CD4-positive, CD25-positive, alpha-beta regulatory T cell (primary cell): Measurements from ENCODE around the gene ZBTB48. TPM values are rescaled to one million over a fixed set of nuclear protein-coding genes. Genes with fewer than 3 reads are reported as not detected.
"Not testable (repeated sequence)": the region's sequence is repeated elsewhere in the genome, so short reads cannot be mapped to it uniquely, and the experiment has no call there.

Experiments used
- ATAC-seq, 2 donors: fragments of 150-1000 bp; cut with Tn5 transposase; one replicate each; pipeline ENCODE4 v1.10.0; 2021; ENCODE audit warnings: low read depth in 2 of 2, moderate number of reproducible peaks in 2 of 2, moderate library complexity in 1 of 2
- DNase-seq, 3 donors: peaks; one replicate each; pipeline versions ENCODE4 v3.0.0 to v3.0.0-alpha.2; 2012 to 2022; ENCODE audit warnings: mixed read lengths in 1 of 3
- H3K27ac ChIP-seq: one replicate; pipeline ENCODE4 v1.7.0; 2013; ENCODE audit warnings: mild to moderate bottlenecking, low read length; ENCODE audit not compliant: insufficient read depth, poor library complexity, severe bottlenecking
- H3K27me3 ChIP-seq: one replicate; pipeline ENCODE4 v1.7.0; 2013; ENCODE audit warnings: low read length; ENCODE audit not compliant: control insufficient read depth, insufficient read depth
- H3K36me3 ChIP-seq: one replicate; pipeline ENCODE4 v1.7.0; 2013; ENCODE audit warnings: mild to moderate bottlenecking, low read length, moderate library complexity; ENCODE audit not compliant: control insufficient read depth, insufficient read depth
- H3K4me1 ChIP-seq: 2 replicates; pipeline ENCODE4 v1.7.0; 2013; ENCODE audit warnings: mild to moderate bottlenecking, low read length; ENCODE audit not compliant: insufficient read depth, control insufficient read depth, poor library complexity, severe bottlenecking
- H3K4me3 ChIP-seq: one replicate; pipeline ENCODE4 v1.7.0; 2013; ENCODE audit warnings: low read depth, mild to moderate bottlenecking, low read length, moderate library complexity
- H3K9me3 ChIP-seq, 2 experiments: 1 replicate in 1 of 2; 2 replicates in 1 of 2; pipeline ENCODE4 v1.7.0; 2013; ENCODE audit warnings: low read length in 2 of 2, mild to moderate bottlenecking in 1 of 2, moderate library complexity in 1 of 2; ENCODE audit not compliant: control insufficient read depth in 2 of 2
- H3K27ac Mint-ChIP-seq, 3 donors: one replicate each; pipeline ENCODE4 v1.8.0; 2020 to 2022; ENCODE audit warnings: mild to moderate bottlenecking in 3 of 3, mixed read lengths in 3 of 3, moderate library complexity in 2 of 3
- H3K27me3 Mint-ChIP-seq: one replicate; pipeline ENCODE4 v1.8.0; 2022; ENCODE audit warnings: mild to moderate bottlenecking, mixed read lengths
- H3K36me3 Mint-ChIP-seq: one replicate; pipeline ENCODE4 v1.8.0; 2020; ENCODE audit warnings: mixed read lengths
- H3K4me1 Mint-ChIP-seq, 4 donors: one replicate each; pipeline ENCODE4 v1.8.0; 2020 to 2022; ENCODE audit warnings: mixed read lengths in 4 of 4, mild to moderate bottlenecking in 1 of 4
- H3K4me3 Mint-ChIP-seq, 4 donors: one replicate each; pipeline ENCODE4 v1.8.0; 2020 to 2022; ENCODE audit warnings: mild to moderate bottlenecking in 4 of 4, mixed read lengths in 4 of 4, moderate library complexity in 3 of 4
- H3K9me3 Mint-ChIP-seq, 7 donors: one replicate each; pipeline ENCODE4 v1.8.0; 2020 to 2022; ENCODE audit warnings: mixed read lengths in 7 of 7, mild to moderate bottlenecking in 3 of 7, moderate library complexity in 2 of 7
- polyA plus RNA-seq, 4 donors: library from polyadenylated mRNA; unstranded; fragments of 300-500 nt; fragmentation: Illumina TruSeq; gene quantifications; one replicate each; pipeline ENCODE4 v1.2.3, GENCODE V29; 2021
- total RNA-seq: library from RNA; stranded (reverse); gene quantifications from one replicate; pipeline ENCODE4 v1.2.3, GENCODE V29; 2022

The ZBTB48 gene
- total and polyA plus RNA-seq, 5 donors from 2014 or later, result 18.6 to 41.8 (median 22.2) TPM

DNA sequence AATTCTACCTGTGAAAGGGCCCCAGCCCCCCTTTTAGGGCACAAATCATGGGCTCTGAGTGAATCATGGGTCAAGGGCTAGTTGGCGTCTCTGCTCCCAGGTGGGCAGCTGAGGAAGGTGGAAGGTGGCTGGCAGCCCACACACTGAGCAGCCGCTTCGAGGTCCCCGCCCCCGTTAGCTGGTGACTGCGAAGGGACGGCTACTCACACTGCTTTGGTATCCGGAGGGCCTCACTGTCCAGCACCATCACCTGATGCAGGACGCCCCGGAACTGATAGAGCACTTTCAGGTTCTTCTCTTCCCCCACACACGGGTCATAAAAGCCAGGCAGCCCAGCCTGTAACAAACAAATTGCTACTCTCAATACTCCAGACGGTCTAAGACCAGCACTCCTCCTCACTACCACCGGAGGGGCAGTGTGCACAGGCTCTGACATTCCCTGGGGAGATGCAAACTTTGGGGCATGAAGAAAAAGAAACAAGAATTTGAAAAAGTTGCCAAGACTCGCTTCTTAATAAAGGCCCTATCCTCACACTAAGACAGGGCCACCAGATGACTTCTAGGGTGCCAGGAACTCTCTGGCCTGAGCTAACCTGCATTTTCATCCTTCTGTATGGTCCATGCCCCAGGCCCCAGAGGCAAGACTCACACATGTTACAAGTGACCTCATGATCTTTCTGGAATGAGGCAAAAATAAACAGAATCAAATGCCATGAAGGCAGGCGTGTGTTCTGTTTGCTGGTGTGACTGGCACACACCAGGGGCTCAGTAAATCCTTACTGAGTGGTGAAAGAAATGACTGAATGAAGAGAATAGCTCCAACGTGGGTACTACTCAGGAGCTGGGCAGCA lies 56.3 kb downstream of the ZBTB48 start:
- Histone ChIP-seq H3K4me1 (no peaks in the 10 kb centered on the region), H3K36me3 (peaks cover 54% of the 10 kb centered on the region), H3K4me3 (no peak overlapping the region), H3K9me3 (no peaks in the 10 kb centered on the region), H3K27ac (no peak overlapping the region), H3K27me3 (no peaks in the 10 kb centered on the region)
- H3K4me3 Mint-ChIP-seq, result peak overlapping the region in 2 of 4 donors; percentile 27 to 40
- DNase-seq (no peak), ATAC-seq (no peak)
- no peaks in the 10 kb centered on the region for H3K9me3 Mint-ChIP-seq
- no peaks in the 10 kb centered on the region for H3K4me1 Mint-ChIP-seq
- no peaks in the 10 kb centered on the region for H3K27me3 Mint-ChIP-seq
- H3K36me3 Mint-ChIP-seq, result peaks cover 29% of the 10 kb centered on the region
- peak overlapping the region in 1 of 3 donors; percentile 43 for H3K27ac Mint-ChIP-seq

DNA sequence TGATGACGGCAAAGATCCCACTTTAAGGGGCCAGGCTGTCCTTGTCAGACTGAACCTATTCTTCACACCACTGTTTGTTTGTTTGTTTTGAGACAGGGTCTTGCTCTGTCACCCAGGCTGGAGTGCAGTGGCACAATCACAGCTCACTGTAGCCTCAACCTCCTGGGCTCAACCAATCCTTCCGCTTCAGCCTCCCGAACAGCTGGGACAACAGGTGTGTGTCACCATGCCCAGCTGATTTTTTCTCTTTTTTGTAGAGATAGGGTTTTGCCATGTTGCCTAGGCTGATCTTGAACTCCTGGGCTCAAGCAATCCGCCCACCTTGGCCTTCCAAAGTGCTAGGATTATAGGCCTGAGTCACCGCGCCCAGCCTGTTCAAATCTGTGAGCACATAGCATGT lies 57.0 kb downstream of the ZBTB48 start:
- not testable (repeated sequence) for H3K27ac ChIP-seq, H3K27me3 ChIP-seq, H3K9me3 ChIP-seq, H3K9me3 Mint-ChIP-seq, H3K4me3 Mint-ChIP-seq, H3K4me1 Mint-ChIP-seq, H3K4me3 ChIP-seq, DNase-seq, ATAC-seq, H3K4me1 ChIP-seq, H3K27ac Mint-ChIP-seq, H3K27me3 Mint-ChIP-seq
- H3K36me3 Mint-ChIP-seq, result peaks cover 32% of the 10 kb centered on the region
- peaks cover 55% of the 10 kb centered on the region for H3K36me3 ChIP-seq

DNA sequence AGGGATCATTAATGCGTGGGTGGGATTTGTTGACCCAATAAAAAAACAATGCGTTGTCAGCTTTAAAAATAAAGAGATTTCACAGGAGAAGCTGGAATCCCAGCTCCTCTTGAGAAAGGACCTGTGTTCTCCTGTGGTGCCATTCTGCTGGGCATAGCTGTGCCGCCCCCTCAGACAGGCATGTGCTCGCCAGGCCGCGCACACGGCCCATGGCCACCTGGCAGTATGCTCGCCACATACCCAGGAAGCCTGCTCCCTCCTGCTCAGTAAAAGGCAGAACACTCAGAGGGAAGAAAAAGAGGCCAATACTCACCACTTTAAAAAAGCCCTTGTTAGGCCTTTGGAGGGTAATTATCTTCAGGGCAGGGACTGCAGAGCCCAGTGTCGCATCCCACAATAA lies 58.0 kb downstream of the ZBTB48 start:
- ATAC-seq (no peak), DNase-seq (no peak)
- Mint-ChIP-seq H3K36me3 (peaks cover 42% of the 10 kb centered on the region), H3K9me3 (no peaks in the 10 kb centered on the region), H3K4me1 (no peaks in the 10 kb centered on the region), H3K27ac (no peak overlapping the region), H3K4me3 (no peak overlapping the region), H3K27me3 (no peaks in the 10 kb centered on the region)
- Histone ChIP-seq H3K4me3 (no peak overlapping the region), H3K27ac (no peak overlapping the region), H3K27me3 (no peaks in the 10 kb centered on the region), H3K4me1 (no peaks in the 10 kb centered on the region), H3K36me3 (peaks cover 50% of the 10 kb centered on the region), H3K9me3 (no peaks in the 10 kb centered on the region)

DNA sequence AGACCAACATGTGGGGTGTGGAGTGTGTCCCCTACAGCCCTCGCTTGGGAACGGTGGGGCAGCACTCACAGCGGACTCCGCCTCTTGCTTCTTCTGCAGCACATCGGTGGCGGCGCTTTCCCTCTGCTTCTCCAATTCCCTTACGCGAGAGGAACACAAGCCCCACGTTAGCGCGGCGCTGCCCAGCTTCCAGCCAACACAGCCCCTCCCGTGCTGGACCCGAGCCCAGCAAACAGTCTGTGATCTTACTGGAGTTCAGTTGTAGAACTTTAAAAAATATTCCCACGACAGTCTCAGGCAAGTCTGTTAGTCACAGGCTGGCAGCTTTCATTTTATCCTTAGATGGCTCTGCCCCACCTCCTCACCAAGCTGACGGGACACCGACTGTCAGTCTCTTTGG lies 58.4 kb downstream of the ZBTB48 start:
- no peak overlapping the region for H3K27ac Mint-ChIP-seq
- H3K36me3 Mint-ChIP-seq, result peaks cover 42% of the 10 kb centered on the region
- H3K27me3 Mint-ChIP-seq, result no peaks in the 10 kb centered on the region

More for the DNA sequence above, 58.4 kb downstream of the ZBTB48 start:
- no peak overlapping the region for H3K4me3 Mint-ChIP-seq
- Histone ChIP-seq H3K4me3 (no peak overlapping the region), H3K36me3 (peaks cover 45% of the 10 kb centered on the region), H3K27ac (no peak overlapping the region), H3K9me3 (no peaks in the 10 kb centered on the region), H3K27me3 (no peaks in the 10 kb centered on the region), H3K4me1 (no peaks in the 10 kb centered on the region)
- H3K4me1 Mint-ChIP-seq, result no peaks in the 10 kb centered on the region
- ATAC-seq (no peak), DNase-seq (no peak)
- no peaks in the 10 kb centered on the region for H3K9me3 Mint-ChIP-seq

Other genes with a start within 250 kb of the ZBTB48 start
- gene ACOT7, start 186.2 kb upstream of the ZBTB48 start, total RNA-seq, result 9.6 TPM
- gene ACOT7, start 186.2 kb upstream of the ZBTB48 start, polyA plus RNA-seq, result 10 to 100 TPM in 2 of 4 donors, 1 to 10 TPM in 2; 9.3 to 13.6 (median 9.9) TPM
- gene HES2, start 160.1 kb upstream of the ZBTB48 start, total RNA-seq, result not detected
- gene HES2, start 160.1 kb upstream of the ZBTB48 start, polyA plus RNA-seq, result not detected
- 3.7 TPM for gene ESPN, start 155.2 kb upstream of the ZBTB48 start, total RNA-seq
- under 1 TPM; 0.22 to 0.25 (median 0.22) TPM for gene ESPN, start 155.2 kb upstream of the ZBTB48 start, polyA plus RNA-seq
- 258 TPM for gene TNFRSF25, start 113.8 kb upstream of the ZBTB48 start, total RNA-seq
- 10 to 100 TPM; 23.3 to 32.8 (median 31.0) TPM for gene TNFRSF25, start 113.8 kb upstream of the ZBTB48 start, polyA plus RNA-seq
- 5.0 TPM for gene PLEKHG5, start 88.3 kb upstream of the ZBTB48 start, total RNA-seq
- 1 to 10 TPM in 1 of 4 donors, under 1 TPM in 2, not detected in 1; 0.65 to 1.0 (median 0.68) TPM for gene PLEKHG5, start 88.3 kb upstream of the ZBTB48 start, polyA plus RNA-seq
- 74.7 TPM for gene NOL9, start 25.5 kb upstream of the ZBTB48 start, total RNA-seq
- 10 to 100 TPM; 11.0 to 23.0 (median 18.9) TPM for gene NOL9, start 25.5 kb upstream of the ZBTB48 start, polyA plus RNA-seq
- gene TAS1R1, start 24.7 kb upstream of the ZBTB48 start, total RNA-seq, result not detected
- gene TAS1R1, start 24.7 kb upstream of the ZBTB48 start, polyA plus RNA-seq, result under 1 TPM in 1 of 4 donors, not detected in 3; 0.09 TPM
- gene KLHL21, start 22.9 kb downstream of the ZBTB48 start, total RNA-seq, result 34.4 TPM
- gene KLHL21, start 22.9 kb downstream of the ZBTB48 start, polyA plus RNA-seq, result 10 to 100 TPM; 16.7 to 46.6 (median 26.2) TPM
- 7.5 TPM for gene PHF13, start 33.7 kb downstream of the ZBTB48 start, total RNA-seq
- gene PHF13, start 33.7 kb downstream of the ZBTB48 start, polyA plus RNA-seq, result 1 to 10 TPM; 4.7 to 6.2 (median 5.3) TPM
- gene THAP3, start 44.9 kb downstream of the ZBTB48 start, total RNA-seq, result 14.3 TPM
- 10 to 100 TPM; 23.4 to 32.9 (median 26.1) TPM for gene THAP3, start 44.9 kb downstream of the ZBTB48 start, polyA plus RNA-seq
- gene DNAJC11, start 121.8 kb downstream of the ZBTB48 start, total RNA-seq, result 41.4 TPM
- gene DNAJC11, start 121.8 kb downstream of the ZBTB48 start, polyA plus RNA-seq, result 10 to 100 TPM; 10.4 to 18.9 (median 15.0) TPM
- gene CAMTA1, start 205.5 kb downstream of the ZBTB48 start, total RNA-seq, result 48.8 TPM
- gene CAMTA1, start 205.5 kb downstream of the ZBTB48 start, polyA plus RNA-seq, result 100 to 1,000 TPM in 1 of 4 donors, 10 to 100 TPM in 3; 79.9 to 112 (median 81.9) TPM